Measurements from ENCODE around the gene ASCC2. TPM values are rescaled to one million over a fixed set of nuclear protein-coding genes. Genes with fewer than 3 reads are reported as not detected.

ASCC2 gene
- total and polyA plus RNA-seq, 4 donors = 34.6 to 43.7 (median 38.7) TPM

- TF ChIP-seq REST (IDR thresholded peaks at IDR 0.05) (no peak), YY1 (IDR thresholded peaks at IDR 0.05) (no peak), SP1 (IDR thresholded peaks at IDR 0.05) (no peak), HNF4A (conservative IDR thresholded peaks at IDR 0.05) (no peak), FOXA1 (IDR thresholded peaks at IDR 0.05) (no peak), MAX (IDR thresholded peaks at IDR 0.05) (no peak), HNF4G (IDR thresholded peaks at IDR 0.05) (no peak), GABPA (IDR thresholded peaks at IDR 0.05 in 1 of 2, conservative IDR thresholded peaks at IDR 0.05 in 1 of 2) (no peak), FOXA2 (IDR thresholded peaks at IDR 0.05) (no peak), RXRA (IDR thresholded peaks at IDR 0.05) (no peak), CTCF (IDR thresholded peaks at IDR 0.05; ENCODE audit: low read depth, low read length, missing input control) (no peak), ZBTB33 (IDR thresholded peaks at IDR 0.05) (no peak), NR2F2 (IDR thresholded peaks at IDR 0.05) (no peak), JUND (IDR thresholded peaks at IDR 0.05) (no peak), RAD21 (IDR thresholded peaks at IDR 0.05) (no peak), EGR1 (IDR thresholded peaks at IDR 0.05; ENCODE audit: low read depth in 2 of 2) (no peak), TAF1 (conservative IDR thresholded peaks at IDR 0.05) (no peak)
- TF ChIP-seq, protein P1, sequence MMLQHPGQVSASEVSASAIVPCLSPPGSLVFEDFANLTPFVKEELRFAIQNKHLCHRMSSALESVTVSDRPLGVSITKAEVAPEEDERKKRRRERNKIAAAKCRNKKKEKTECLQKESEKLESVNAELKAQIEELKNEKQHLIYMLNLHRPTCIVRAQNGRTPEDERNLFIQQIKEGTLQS (IDR thresholded peaks at IDR 0.05) = no peak
- H3K27ac ChIP-seq (ENCODE audit: low read depth in 1 of 2, low read length in 2 of 2) = no peak overlapping the region
- 90% methylated on average over 2 of the region's 2 CpGs for WGBS
Observed at GRCh38 chr22:29873943-29874342, 35.9 kb upstream of the ASCC2 start.

More at GRCh38 chr22:29873943-29874342, 35.9 kb upstream of the ASCC2 start:
- Histone ChIP-seq H3K9ac (ENCODE audit: low read depth in 1 of 2, low read length in 2 of 2) (no peak overlapping the region), H3K27me3 (ENCODE audit: control insufficient read depth in 4 of 4, insufficient read depth in 4 of 4, low read length in 3 of 4) (no peaks in the 10 kb centered on the region), H3K36me3 (ENCODE audit: control insufficient read depth in 4 of 4, insufficient read depth in 3 of 4, low read depth in 1 of 4, low read length in 3 of 4) (no peaks in the 10 kb centered on the region), H3K4me3 (ENCODE audit: low read depth in 1 of 3, low read length in 3 of 3) (no peak overlapping the region), H3K4me1 (ENCODE audit: control insufficient read depth in 4 of 4, insufficient read depth in 4 of 4, low read length in 3 of 4) (no peaks in the 10 kb centered on the region), H3K9me3 (ENCODE audit: control insufficient read depth in 4 of 4, low read length in 3 of 4) (no peaks in the 10 kb centered on the region)
- DNase-seq (ENCODE audit: low spot score) = no peak
